ENCODE results near the gene MOCS1.

MOCS1 gene

DNA sequence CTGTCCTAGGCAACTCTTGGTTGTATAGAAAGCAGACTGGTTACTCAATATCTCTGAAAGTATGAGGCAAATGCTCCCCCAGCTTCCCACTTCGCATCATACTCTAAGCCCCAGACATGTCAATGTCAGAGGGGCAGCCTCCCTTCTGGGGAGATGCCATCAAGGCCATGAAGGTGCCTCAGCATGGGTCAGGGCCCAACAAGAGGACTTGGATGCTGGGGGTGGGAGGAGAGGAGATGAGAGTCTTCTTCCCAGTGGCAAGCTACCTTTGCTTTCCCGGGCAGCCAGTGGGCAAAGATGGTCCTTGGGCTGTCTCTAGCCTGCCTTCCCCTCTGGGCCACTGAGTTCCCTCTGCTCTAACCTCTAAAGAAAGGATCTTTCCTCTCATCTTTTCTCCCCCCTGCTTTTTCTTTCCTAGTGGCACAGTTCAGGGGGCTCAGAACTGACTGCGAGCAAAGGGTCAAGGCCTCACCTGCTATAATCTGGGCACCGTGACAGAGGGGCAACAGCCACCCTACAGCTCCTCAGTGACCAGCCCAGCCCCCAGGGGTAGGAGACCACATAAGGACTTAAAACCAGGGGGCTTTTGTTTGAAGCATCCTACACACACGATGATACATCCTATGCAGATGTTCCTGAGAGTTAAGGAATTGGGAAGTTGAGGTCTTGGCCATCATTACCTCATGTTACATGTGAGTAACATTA, 26.2 kb downstream of the MOCS1 start:
- H3K4me3 ChIP-seq (replicated peaks; ENCODE audit: low read depth, low read length), result no peak overlapping the region
- DNase-seq (ENCODE audit: low read depth), result no peak
- TF ChIP-seq, protein P1, sequence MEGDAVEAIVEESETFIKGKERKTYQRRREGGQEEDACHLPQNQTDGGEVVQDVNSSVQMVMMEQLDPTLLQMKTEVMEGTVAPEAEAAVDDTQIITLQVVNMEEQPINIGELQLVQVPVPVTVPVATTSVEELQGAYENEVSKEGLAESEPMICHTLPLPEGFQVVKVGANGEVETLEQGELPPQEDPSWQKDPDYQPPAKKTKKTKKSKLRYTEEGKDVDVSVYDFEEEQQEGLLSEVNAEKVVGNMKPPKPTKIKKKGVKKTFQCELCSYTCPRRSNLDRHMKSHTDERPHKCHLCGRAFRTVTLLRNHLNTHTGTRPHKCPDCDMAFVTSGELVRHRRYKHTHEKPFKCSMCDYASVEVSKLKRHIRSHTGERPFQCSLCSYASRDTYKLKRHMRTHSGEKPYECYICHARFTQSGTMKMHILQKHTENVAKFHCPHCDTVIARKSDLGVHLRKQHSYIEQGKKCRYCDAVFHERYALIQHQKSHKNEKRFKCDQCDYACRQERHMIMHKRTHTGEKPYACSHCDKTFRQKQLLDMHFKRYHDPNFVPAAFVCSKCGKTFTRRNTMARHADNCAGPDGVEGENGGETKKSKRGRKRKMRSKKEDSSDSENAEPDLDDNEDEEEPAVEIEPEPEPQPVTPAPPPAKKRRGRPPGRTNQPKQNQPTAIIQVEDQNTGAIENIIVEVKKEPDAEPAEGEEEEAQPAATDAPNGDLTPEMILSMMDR (IDR thresholded peaks at IDR 0.05; ENCODE audit: low read length, missing control alignments), result no peak

DNA sequence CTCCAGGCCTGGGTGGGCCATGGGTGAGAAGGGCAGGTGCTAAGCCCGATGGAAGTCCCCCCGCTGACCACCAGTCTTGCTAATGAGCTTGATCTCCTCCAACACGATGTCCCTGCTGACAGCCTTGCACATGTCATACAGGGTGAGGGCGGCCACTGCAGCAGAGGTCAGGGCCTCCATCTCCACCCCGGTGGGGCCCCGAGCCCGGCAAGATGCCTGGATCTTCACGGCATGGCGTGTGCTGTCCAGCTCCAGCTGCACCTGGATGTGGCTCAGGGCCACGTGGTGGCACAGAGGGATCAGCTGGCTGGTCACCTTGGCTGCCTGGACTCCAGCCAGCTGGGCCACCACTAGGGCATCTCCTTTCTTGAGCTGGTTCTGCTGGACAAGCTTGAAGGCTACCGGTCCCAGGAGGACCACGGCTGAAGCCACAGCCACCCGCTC, 27.9 kb downstream of the MOCS1 start:
- DNase-seq (ENCODE audit: low read depth), result no peak
- TF ChIP-seq, protein P1 (IDR thresholded peaks at IDR 0.05; ENCODE audit: low read length, missing control alignments), result no peak

DNA sequence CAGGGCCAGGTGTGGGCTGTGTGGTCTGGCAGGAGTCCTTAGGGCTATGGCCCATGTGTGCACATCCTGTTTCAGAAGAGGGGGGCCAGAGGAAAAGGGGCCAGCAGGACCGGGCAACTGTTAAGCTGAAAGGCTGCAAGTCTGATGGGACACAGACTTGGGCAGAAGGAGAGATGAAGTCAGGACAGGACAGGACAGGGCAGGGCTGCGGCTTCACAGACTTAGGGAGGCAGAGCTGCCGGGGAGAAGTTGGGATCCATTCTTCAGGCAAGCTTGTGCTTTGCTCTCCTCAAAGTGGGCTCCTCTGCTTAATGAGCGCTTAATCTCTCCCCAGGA, 28.7 kb downstream of the MOCS1 start:
- DNase-seq (ENCODE audit: low read depth), result no peak
- H3K4me3 ChIP-seq (replicated peaks; ENCODE audit: low read depth, low read length), result no peak overlapping the region
- TF ChIP-seq, protein P1 (IDR thresholded peaks at IDR 0.05; ENCODE audit: low read length, missing control alignments), result no peak

More for the DNA sequence above, 27.9 kb downstream of the MOCS1 start:
- no peak overlapping the region for H3K4me3 ChIP-seq (replicated peaks; ENCODE audit: low read depth, low read length)

DNA sequence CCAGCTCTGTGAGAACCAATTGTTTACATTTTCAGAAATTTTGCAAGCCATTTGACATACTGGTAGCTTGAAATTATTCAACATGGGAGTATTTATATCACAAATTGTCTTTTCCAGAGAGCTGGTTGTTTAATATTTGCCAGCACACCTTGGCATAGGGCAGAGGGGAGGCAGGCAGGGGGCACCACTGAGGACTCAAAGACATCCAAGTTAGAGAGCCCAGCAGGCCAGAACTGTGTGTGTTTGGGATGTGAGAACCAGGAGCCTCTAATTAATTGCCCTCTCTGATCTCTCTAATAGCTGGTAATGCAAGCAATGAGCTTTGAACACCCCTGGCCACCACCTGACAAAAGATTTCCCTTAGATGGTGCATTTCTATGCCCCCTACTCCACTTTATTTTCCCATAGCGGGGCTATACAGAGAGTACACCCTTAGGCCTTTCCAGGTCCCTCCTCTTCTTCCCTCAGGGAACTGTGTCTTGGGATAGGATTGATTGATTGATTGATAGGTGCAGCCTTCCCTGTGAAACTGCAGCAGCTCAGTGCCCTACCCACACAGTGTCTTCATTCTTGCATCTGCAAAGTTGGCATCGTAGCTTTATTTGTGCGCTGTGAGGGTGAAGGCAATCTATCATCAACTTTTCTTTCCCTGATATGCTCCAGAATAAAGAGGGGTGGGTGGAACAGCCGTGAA, 29.2 kb downstream of the MOCS1 start:
- no peak for DNase-seq (ENCODE audit: low read depth)
- no peak overlapping the region for H3K4me3 ChIP-seq (replicated peaks; ENCODE audit: low read depth, low read length)
- TF ChIP-seq, protein P1 (IDR thresholded peaks at IDR 0.05; ENCODE audit: low read length, missing control alignments), result no peak

DNA sequence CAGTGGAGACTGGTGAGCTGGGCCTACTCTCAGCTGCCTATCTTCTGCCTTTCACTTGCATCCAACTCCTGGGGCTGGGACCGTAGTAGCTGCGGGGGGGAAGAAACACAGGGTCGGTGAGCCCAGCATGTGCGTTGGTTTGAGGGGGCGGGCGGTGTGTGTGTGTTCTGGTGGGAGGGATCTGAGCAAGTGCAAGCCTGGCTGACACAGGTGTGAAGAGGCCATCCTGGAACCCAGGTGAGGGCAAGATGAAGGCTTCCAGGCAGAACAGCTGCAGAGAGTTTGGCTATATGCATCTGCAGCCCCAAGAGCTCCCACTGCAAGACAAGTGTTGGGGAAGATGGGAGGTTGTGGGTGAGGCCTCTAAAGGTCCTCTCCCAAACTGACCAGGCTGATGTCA, 30.6 kb downstream of the MOCS1 start:
- no peak overlapping the region for H3K4me3 ChIP-seq (replicated peaks; ENCODE audit: low read depth, low read length)
- TF ChIP-seq, protein P1 (IDR thresholded peaks at IDR 0.05; ENCODE audit: low read length, missing control alignments), result no peak
- DNase-seq (ENCODE audit: low read depth), result no peak

DNA sequence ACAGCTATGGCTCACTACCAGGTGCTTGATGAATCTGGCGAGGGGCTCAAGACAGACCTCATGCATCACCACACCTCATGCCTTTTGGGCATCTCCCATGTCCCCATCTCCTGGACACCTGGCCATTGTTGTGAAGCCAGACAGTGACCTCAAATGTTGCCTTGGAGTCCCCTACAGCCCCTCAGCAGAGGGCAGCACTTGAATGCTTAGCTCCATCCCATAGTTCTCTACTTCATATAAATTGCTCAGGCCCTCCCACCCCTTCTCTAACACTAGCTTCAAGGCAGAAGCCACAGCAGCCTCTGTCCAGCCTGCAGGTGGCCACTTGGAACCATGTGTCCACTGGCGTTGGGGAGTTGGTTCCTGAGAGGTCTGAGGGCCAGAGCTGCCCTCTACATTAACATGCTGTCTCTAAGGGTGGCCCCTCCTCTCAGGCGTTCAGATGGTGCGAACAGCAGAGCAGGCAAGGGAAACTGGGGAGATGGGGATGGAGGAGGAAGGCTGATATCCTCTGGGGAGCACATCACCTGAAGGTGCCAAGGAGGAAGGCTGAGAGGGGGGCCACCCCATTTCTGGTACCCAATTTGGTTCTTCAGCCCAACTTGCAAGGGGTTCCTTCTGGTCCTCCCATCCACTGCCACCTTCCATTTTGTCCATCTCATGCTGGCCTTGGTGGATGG, 31.3 kb downstream of the MOCS1 start:
- no peak for DNase-seq (ENCODE audit: low read depth)
- H3K4me3 ChIP-seq (replicated peaks; ENCODE audit: low read depth, low read length), result no peak overlapping the region
- TF ChIP-seq, protein P1 (IDR thresholded peaks at IDR 0.05; ENCODE audit: low read length, missing control alignments), result no peak

Data from fibroblast of pulmonary artery (primary cell).